HG03571 (cell line): ENCODE measurements around the gene SH3PXD2B.
"Not testable (repeated sequence)": the region's sequence is repeated elsewhere in the genome, so short reads cannot be mapped to it uniquely, and the experiment has no call there.

Source experiments
- ATAC-seq: cut with Tn5 transposase; IDR thresholded peaks from one replicate; pipeline ENCODE4 v1.9.1; 2021; ENCODE audit not compliant: unreplicated experiment

The SH3PXD2B gene

GRCh38 chr5:172486451-172486850, 32.1 kb upstream of the SH3PXD2B start:
- ATAC-seq, result no peak

- no peak for ATAC-seq
Observed at GRCh38 chr5:172485511-172486202, 31.3 kb upstream of the SH3PXD2B start.

- ATAC-seq, result no peak
Observed at GRCh38 chr5:172484664-172485063, 30.3 kb upstream of the SH3PXD2B start.

GRCh38 chr5:172482156-172483020, 28.1 kb upstream of the SH3PXD2B start:
- ATAC-seq, result no peak

GRCh38 chr5:172481011-172481800, 26.9 kb upstream of the SH3PXD2B start:
- no peak for ATAC-seq

GRCh38 chr5:172479784-172480115, 25.4 kb upstream of the SH3PXD2B start:
- ATAC-seq, result no peak

DNA sequence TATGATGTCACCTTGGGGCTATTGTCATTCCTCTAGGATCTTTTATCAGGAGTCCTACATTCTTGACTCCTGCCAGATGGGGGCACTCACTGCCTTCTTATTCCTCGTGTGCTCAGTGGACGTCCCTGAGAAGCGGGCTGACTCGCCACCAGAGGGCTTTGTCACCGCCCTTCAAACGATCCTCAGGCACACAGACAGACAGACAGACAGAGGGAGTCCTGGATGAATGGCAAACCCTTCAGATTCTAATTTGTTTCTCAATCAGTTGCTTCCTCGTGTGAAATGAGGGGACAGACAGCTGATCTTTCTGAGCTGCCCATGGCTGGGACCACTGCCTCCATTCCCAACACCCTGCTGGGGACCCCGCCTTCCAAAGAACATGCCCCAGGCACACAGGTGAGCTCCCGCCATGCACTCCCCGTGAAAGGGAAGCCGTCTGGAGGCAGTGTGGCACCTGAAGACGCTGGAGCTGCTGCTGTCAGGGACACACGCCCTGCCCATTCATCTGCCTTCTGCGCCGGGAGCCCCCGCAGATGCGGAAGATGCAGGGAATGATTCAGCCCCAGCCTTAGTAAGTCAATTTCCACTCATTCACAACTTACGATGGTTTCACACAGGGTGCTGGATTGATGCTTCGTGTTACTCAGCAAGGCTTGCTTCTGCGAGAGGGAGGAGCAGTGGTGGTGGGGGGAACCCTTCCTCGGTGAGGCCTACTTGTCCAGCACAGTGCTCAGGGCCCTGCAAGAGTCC, 24.9 kb upstream of the SH3PXD2B start:
- no peak for ATAC-seq

DNA sequence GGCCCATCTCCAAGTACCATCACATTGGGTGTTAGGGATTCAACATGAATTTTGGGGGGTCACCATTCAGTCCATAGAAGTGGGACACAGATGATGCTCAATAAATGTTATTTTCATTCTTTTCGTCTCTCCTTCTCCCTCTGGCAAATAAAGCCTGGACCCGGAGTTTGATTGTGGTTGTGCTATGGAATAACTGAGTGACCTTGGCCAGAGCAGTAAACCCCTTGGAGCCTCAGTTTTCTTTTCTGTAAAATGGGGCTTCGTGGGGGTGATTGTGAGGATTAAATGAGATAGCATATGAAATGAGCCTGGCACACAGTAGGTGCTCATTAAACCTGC, 24.3 kb upstream of the SH3PXD2B start:
- ATAC-seq, result not testable (repeated sequence)

GRCh38 chr5:172478256-172478655, 23.9 kb upstream of the SH3PXD2B start:
- ATAC-seq, result no peak

GRCh38 chr5:172477466-172477865, 23.1 kb upstream of the SH3PXD2B start:
- no peak for ATAC-seq

DNA sequence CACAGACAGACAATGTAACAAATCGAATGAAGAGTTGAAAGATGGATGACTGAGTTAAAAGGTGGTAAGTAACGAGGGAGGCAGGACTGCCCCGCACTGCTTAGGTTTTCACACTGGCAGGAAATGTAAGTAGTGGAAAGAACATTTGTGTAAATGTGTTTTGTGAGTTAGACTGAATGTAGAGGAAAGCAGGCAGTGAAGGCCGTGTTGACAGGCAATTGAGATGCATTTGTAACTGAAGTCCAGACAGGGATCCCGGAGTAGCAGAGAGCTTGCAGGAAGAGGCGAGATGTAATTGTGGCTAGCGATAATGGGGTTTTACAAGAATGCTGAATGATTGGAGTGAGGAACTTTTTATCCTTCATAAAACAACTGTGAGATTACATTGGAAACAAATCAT, 20.0 kb upstream of the SH3PXD2B start:
- ATAC-seq, result no peak

- no peak for ATAC-seq
Observed at GRCh38 chr5:172473427-172473826, 19.1 kb upstream of the SH3PXD2B start.

- ATAC-seq, result no peak
Observed at GRCh38 chr5:172469697-172470096, 15.4 kb upstream of the SH3PXD2B start.

GRCh38 chr5:172466062-172466461, 11.7 kb upstream of the SH3PXD2B start:
- no peak for ATAC-seq

DNA sequence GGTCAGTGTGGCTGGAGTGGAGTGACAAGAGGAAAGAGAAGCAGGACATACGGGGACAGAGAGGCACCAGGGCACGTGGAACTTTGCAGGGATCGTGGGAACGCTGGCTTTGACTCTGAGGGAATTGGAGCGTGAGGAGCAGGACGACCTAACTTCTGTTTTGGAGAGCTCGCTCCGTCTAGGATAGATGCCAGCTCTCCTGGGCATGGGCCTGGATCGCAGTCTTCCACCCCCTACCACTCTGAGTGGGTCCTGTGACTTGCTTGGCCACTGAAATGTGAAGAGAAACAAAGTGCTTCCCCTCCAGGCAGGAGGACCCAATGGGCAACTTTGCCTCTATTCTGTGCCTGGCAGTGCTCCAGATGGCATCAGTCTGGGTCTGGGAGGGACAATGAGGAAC, 8.7 kb upstream of the SH3PXD2B start:
- ATAC-seq, result no peak

GRCh38 chr5:172459783-172460165, 5.4 kb upstream of the SH3PXD2B start:
- ATAC-seq, result no peak

- ATAC-seq, result no peak
Observed at GRCh38 chr5:172458976-172459782, 4.9 kb upstream of the SH3PXD2B start.

DNA sequence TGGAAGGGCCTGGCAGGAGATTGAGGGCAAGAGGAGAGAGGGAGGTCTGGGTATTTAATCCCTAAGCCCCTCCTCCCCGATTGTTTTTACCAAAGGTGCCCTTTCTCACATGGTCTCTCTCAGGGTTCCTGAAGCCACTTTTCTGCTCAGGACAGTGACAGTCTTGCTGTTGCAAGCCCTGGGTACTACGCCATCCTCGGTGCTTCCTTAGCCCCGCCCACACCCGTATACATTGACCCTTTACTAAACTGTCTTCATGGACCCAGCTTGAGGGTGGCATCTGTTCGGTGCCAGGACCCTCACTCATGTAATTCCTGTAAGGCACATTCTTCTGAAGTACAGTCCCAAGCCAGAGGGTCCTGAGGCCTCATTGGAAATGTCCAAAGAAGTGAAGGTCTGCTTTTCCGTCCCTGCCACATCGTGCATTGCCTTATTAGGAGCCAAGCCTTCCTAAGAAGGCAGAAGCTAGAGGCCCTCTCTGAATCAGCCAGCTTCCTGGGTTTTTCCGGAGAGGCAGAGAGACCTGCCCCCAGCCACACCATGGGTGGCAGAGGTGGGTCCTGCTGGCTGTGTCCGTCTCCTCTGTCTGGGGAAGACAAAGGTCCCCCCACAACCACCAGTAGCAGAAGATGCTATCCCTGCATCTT, 1.9 kb upstream of the SH3PXD2B start:
- no peak for ATAC-seq

DNA sequence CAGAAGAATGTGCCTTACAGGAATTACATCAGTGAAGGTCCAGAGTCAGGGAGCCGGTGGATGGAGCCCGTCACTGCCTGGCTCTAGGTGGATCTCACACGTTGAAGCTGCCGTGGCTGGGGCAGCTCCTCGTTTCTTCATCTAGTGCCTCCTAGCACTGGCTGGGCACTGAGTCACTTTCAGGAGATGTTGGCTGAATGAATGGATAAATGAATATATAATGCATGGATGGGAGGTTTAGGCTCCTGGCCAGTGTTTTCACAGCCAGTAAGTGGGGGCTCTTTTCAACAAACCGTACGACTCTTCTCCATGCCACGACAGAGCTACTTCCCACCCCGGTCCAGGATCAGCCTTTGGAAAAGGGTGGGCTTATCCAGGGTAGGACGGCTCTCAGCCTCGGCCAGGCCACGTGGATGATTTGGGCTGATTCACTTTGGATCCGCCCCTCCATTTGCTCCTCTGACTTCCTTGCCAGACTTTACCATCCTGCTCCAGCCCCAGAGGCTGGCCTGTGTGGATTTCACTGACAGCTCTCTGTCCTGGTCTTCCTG, 1.3 kb upstream of the SH3PXD2B start:
- no peak for ATAC-seq

DNA sequence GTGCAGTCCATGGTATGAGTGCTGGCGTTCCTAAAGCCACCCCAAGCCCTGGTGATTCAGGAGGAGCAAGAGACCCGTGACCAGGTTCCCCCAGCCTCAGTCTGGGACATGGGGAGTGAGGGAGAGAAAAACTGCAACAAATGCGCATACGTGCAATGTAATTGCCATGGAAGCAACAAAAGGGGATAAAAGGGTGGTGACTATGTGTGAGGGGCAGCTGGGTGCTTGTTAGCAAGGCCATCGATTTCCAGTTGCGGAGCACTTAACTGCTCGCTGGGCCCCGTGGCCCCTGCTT, 709 bp upstream of the SH3PXD2B start:
- no peak for ATAC-seq
